ENCODE results near the gene PLXNA2. TPM values are rescaled to one million over a fixed set of nuclear protein-coding genes. Genes with fewer than 3 reads are reported as not detected.

PLXNA2 gene
- total RNA-seq, 1 experiment from 2014 or later, result 0.89 TPM

- Histone ChIP-seq H3K79me2 (ENCODE audit: insufficient read depth, low read length) (no peaks in the 10 kb centered on the region), H3K4me3 (replicated peaks in 1 of 2; ENCODE audit: low read depth in 1 of 2, low read length in 2 of 2) (no peak overlapping the region), H3K9me3 (ENCODE audit: control insufficient read depth in 1 of 2, insufficient read depth in 1 of 2, low read depth in 1 of 2, low read length in 2 of 2) (no peaks in the 10 kb centered on the region), H3K4me2 (ENCODE audit: low read length) (no peak overlapping the region), H3K9me2 (ENCODE audit: insufficient read depth) (no peaks in the 10 kb centered on the region), H3K27me3 (ENCODE audit: insufficient read depth, low read length) (peaks cover 12% of the 10 kb centered on the region), H2AFZ (ENCODE audit: low read depth, low read length, poor library complexity, severe bottlenecking) (no peak overlapping the region), H3K4me1 (ENCODE audit: control insufficient read depth in 1 of 2, insufficient read depth in 2 of 2, low read length in 2 of 2) (no peaks in the 10 kb centered on the region), H3K36me3 (ENCODE audit: control insufficient read depth in 1 of 2, insufficient read depth in 2 of 2, low read length in 2 of 2) (no peaks in the 10 kb centered on the region), H3K9ac (ENCODE audit: low read length) (no peak overlapping the region), H3K27ac (ENCODE audit: low read depth, low read length) (no peak overlapping the region), H4K20me1 (ENCODE audit: insufficient read depth) (no peaks in the 10 kb centered on the region)
- ChIA-PET CTCF (no interaction called here), RAD21 (ENCODE audit: low non-redundant PET in 1 of 2, low total read pairs in 2 of 2, uncharacterized antibody in 2 of 2, unreplicated experiment in 2 of 2) (no interaction called here), POLR2A (no interaction called here)
- TF ChIP-seq RAD21 (IDR thresholded peaks at IDR 0.05; ENCODE audit: low read depth) (no peak), SIN3A (IDR thresholded peaks at IDR 0.05; ENCODE audit: low read depth) (no peak), ZBTB33 (IDR thresholded peaks at IDR 0.05; ENCODE audit: extremely low read depth, insufficient replicate concordance, low read length) (no peak), EZH2 (IDR thresholded peaks at IDR 0.05) (no peak), JUND (IDR thresholded peaks at IDR 0.05) (no peak), POLR2AphosphoS5 (IDR thresholded peaks at IDR 0.05; ENCODE audit: low read depth, low read length) (no peak), SRF (IDR thresholded peaks at IDR 0.05; ENCODE audit: low read depth) (no peak), ELF1 (IDR thresholded peaks at IDR 0.05; ENCODE audit: borderline replicate concordance, low read depth) (no peak), YY1 (IDR thresholded peaks at IDR 0.05; ENCODE audit: extremely low read depth, insufficient replicate concordance, low read depth, low read length) (no peak), MAX (IDR thresholded peaks at IDR 0.05) (no peak)
- no peak for DNase-seq (ENCODE audit: low read depth, low spot score)
- intact Hi-C loops (cut with micrococcal nuclease), result no loop called here
- ATAC-seq, result no peak
- no TSS peak for BruUV-seq (replicated peaks)
Measured at GRCh38 chr1:208015255-208015654, 228.9 kb downstream of the PLXNA2 start.

Measured in HCT116 (cell line).